Peyer's patch (tissue), 4 donors: ENCODE data around the gene MS4A4E. TPM values are rescaled to one million over a fixed set of nuclear protein-coding genes. Genes with fewer than 3 reads are reported as not detected.

ENCODE experiments used
- DNase-seq, 3 donors: peaks; one replicate each; pipeline ENCODE4 v3.0.0-alpha.2; 2017 to 2019
- H3K27ac ChIP-seq, 4 donors: fragments of 200-600 bp; sonication (generic); one replicate each; pipeline ENCODE4 v1.5.1; 2016 to 2019
- H3K27me3 ChIP-seq, 2 donors: fragments of 200-600 bp; sonication (generic); one replicate each; pipeline ENCODE4 v1.5.1; 2019
- H3K36me3 ChIP-seq, 3 donors: fragments of 200-600 bp; sonication (generic); one replicate each; pipeline ENCODE4 v1.5.1; 2016 to 2019
- H3K4me1 ChIP-seq, 4 donors: fragments of 200-600 bp; sonication (generic); one replicate each; pipeline ENCODE4 v1.5.1; 2016 to 2019
- H3K4me3 ChIP-seq, 4 donors: fragments of 200-600 bp; sonication (generic); 1 replicate in 3 of 4; 2 replicates in 1 of 4; pipeline ENCODE4 v1.5.1; 2016 to 2019; ENCODE audit warnings: mild to moderate bottlenecking in 1 of 4
- H3K9me3 ChIP-seq, 4 donors: fragments of 200-600 bp; sonication (generic); one replicate each; pipeline ENCODE4 v1.5.1; 2016 to 2019; ENCODE audit warnings: mild to moderate bottlenecking in 1 of 4
- CTCF ChIP-seq, 6 experiments: fragments of 450-650 bp in 4 of 6; fragments of 200-600 bp in 2 of 6; sonication (generic) in 1 of 6; IDR thresholded peaks; one replicate each; pipeline ENCODE4 v1.5.1; 2017 to 2019; ENCODE audit warnings: antibody characterized with exemption in 6 of 6, mild to moderate bottlenecking in 3 of 6, moderate library complexity in 1 of 6
- POLR2A ChIP-seq, 2 donors: fragments of 450-650 bp; IDR thresholded peaks; one replicate each; pipeline ENCODE4 v1.5.1; 2017; ENCODE audit warnings: antibody characterized with exemption in 2 of 2, mild to moderate bottlenecking in 2 of 2, moderate library complexity in 2 of 2
- total RNA-seq, 4 donors: library from RNA; depleted of rRNA; stranded (reverse); fragments of >200 nt; gene quantifications; one replicate each; pipeline ENCODE4 v1.1.0, GENCODE V29; 2016

The MS4A4E gene
- total RNA-seq, 4 donors from 2014 or later: 2.6 to 13.1 (median 9.3) TPM

GRCh38 chr11:60257956-60258722 lies 15.2 kb upstream of the MS4A4E start:
- H3K36me3 ChIP-seq: no peaks in the 10 kb centered on the region
- no peak overlapping the region for H3K27ac ChIP-seq
- no peak for TF ChIP-seq POLR2A (IDR thresholded peaks at IDR 0.05)
- no peak for TF ChIP-seq CTCF (IDR thresholded peaks at IDR 0.05)
- peaks cover 0 to 9% (median 0%) of the 10 kb centered on the region in 4 donors for H3K9me3 ChIP-seq
- no peak for DNase-seq
- H3K27me3 ChIP-seq: no peaks in the 10 kb centered on the region
- H3K4me1 ChIP-seq: no peaks in the 10 kb centered on the region
- no peak overlapping the region for H3K4me3 ChIP-seq

- H3K9me3 ChIP-seq: peaks cover 0 to 9% (median 0%) of the 10 kb centered on the region in 4 donors
- no peak for TF ChIP-seq POLR2A (IDR thresholded peaks at IDR 0.05)
- peak overlapping the region in 1 of 4 donors; percentile 38 for H3K27ac ChIP-seq
Measured at GRCh38 chr11:60252213-60253108, 9.5 kb upstream of the MS4A4E start.

GRCh38 chr11:60251485-60252212 lies 8.7 kb upstream of the MS4A4E start:
- no peaks in the 10 kb centered on the region for H3K27me3 ChIP-seq
- peaks cover 0 to 9% (median 0%) of the 10 kb centered on the region in 4 donors for H3K9me3 ChIP-seq
- DNase-seq: peak in 1 of 3 donors; percentile 52
- H3K4me3 ChIP-seq: no peak overlapping the region
- H3K27ac ChIP-seq: peak overlapping the region in 1 of 4 donors; percentile 38
- no peak for TF ChIP-seq POLR2A (IDR thresholded peaks at IDR 0.05)
- TF ChIP-seq CTCF (IDR thresholded peaks at IDR 0.05): peak in 4 of 6 experiments; percentile 32 to 53 (median 50)
- no peaks in the 10 kb centered on the region for H3K36me3 ChIP-seq
- no peaks in the 10 kb centered on the region for H3K4me1 ChIP-seq

More at GRCh38 chr11:60252213-60253108, 9.5 kb upstream of the MS4A4E start:
- Histone ChIP-seq H3K4me3 (no peak overlapping the region), H3K27me3 (no peaks in the 10 kb centered on the region), H3K36me3 (no peaks in the 10 kb centered on the region), H3K4me1 (no peaks in the 10 kb centered on the region)
- DNase-seq: no peak

GRCh38 chr11:60241786-60242185 lies 1.2 kb downstream of the MS4A4E start:
- Histone ChIP-seq H3K4me1 (no peaks in the 10 kb centered on the region), H3K36me3 (no peaks in the 10 kb centered on the region), H3K9me3 (no peaks in the 10 kb centered on the region), H3K27ac (peak overlapping the region in 1 of 4 donors; percentile 40), H3K27me3 (no peaks in the 10 kb centered on the region), H3K4me3 (peak overlapping the region in 1 of 4 donors; percentile 4)
- no peak for TF ChIP-seq CTCF (IDR thresholded peaks at IDR 0.05)
- TF ChIP-seq POLR2A (IDR thresholded peaks at IDR 0.05): no peak
- DNase-seq: no peak

GRCh38 chr11:60240662-60241061 lies 2.3 kb downstream of the MS4A4E start:
- Histone ChIP-seq H3K27ac (no peak overlapping the region), H3K4me1 (no peaks in the 10 kb centered on the region), H3K4me3 (no peak overlapping the region), H3K36me3 (no peaks in the 10 kb centered on the region), H3K27me3 (no peaks in the 10 kb centered on the region), H3K9me3 (no peaks in the 10 kb centered on the region)
- DNase-seq: no peak
- no peak for TF ChIP-seq CTCF (IDR thresholded peaks at IDR 0.05)
- TF ChIP-seq POLR2A (IDR thresholded peaks at IDR 0.05): no peak
